ENCODE results near the gene CDO1. TPM values are rescaled to one million over a fixed set of nuclear protein-coding genes. Genes with fewer than 3 reads are reported as not detected.

The CDO1 gene
- total RNA-seq, 4 donors from 2014 or later: 1.2 to 33.9 (median 8.5) TPM

- H3K27ac ChIP-seq: no peak overlapping the region
- no peaks in the 10 kb centered on the region for H3K9me3 ChIP-seq
- no peak overlapping the region for H3K4me3 ChIP-seq
- peaks cover 0 to 5% of the 10 kb centered on the region in 2 donors for H3K4me1 ChIP-seq
- DNase-seq: no peak
- H3K27me3 ChIP-seq: no peaks in the 10 kb centered on the region
- intact Hi-C loops (cut with DNase I; ENCODE audit: low total_unique reads): no loop called here
- TF ChIP-seq CTCF (IDR thresholded peaks at IDR 0.05): no peak
- no peak for TF ChIP-seq POLR2A (IDR thresholded peaks at IDR 0.05)
- no peaks in the 10 kb centered on the region for H3K36me3 ChIP-seq
Observed at GRCh38 chr5:115844321-115844817, 27.9 kb upstream of the CDO1 start.

- no peak overlapping the region for H3K27ac ChIP-seq
- intact Hi-C loops (cut with DNase I; ENCODE audit: low total_unique reads): no loop called here
- TF ChIP-seq POLR2A (IDR thresholded peaks at IDR 0.05) (no peak), CTCF (IDR thresholded peaks at IDR 0.05) (no peak)
- no peaks in the 10 kb centered on the region for H3K36me3 ChIP-seq
- no peaks in the 10 kb centered on the region for H3K27me3 ChIP-seq
- H3K4me3 ChIP-seq: no peak overlapping the region
- no peaks in the 10 kb centered on the region for H3K9me3 ChIP-seq
- DNase-seq: no peak
- H3K4me1 ChIP-seq: peaks cover 0 to 5% of the 10 kb centered on the region in 2 donors
Observed at GRCh38 chr5:115843444-115844130, 27.1 kb upstream of the CDO1 start.

GRCh38 chr5:115842952-115843351 lies 26.5 kb upstream of the CDO1 start:
- TF ChIP-seq POLR2A (IDR thresholded peaks at IDR 0.05) (no peak), CTCF (IDR thresholded peaks at IDR 0.05) (no peak)
- Histone ChIP-seq H3K4me1 (peaks cover 0 to 5% of the 10 kb centered on the region in 2 donors), H3K27ac (peak overlapping the region in 1 of 2 donors; percentile 96), H3K36me3 (no peaks in the 10 kb centered on the region), H3K27me3 (no peaks in the 10 kb centered on the region), H3K4me3 (peak overlapping the region; percentile 88), H3K9me3 (no peaks in the 10 kb centered on the region)
- intact Hi-C loops (cut with DNase I; ENCODE audit: low total_unique reads): no loop called here
- no peak for DNase-seq

GRCh38 chr5:115842089-115842935 lies 25.9 kb upstream of the CDO1 start:
- H3K27me3 ChIP-seq: no peaks in the 10 kb centered on the region
- peak in 1 of 2 donors; percentile 22 for DNase-seq
- H3K27ac ChIP-seq: peak overlapping the region; percentile 94 to 96
- H3K36me3 ChIP-seq: no peaks in the 10 kb centered on the region
- H3K9me3 ChIP-seq: no peaks in the 10 kb centered on the region
- intact Hi-C loops (cut with DNase I; ENCODE audit: low total_unique reads): no loop called here
- TF ChIP-seq POLR2A (IDR thresholded peaks at IDR 0.05) (peak in 1 of 2 donors; percentile 18), CTCF (IDR thresholded peaks at IDR 0.05) (peak in 3 of 4 experiments; percentile 29 to 40 (median 35))
- H3K4me3 ChIP-seq: peak overlapping the region; percentile 88
- H3K4me1 ChIP-seq: peaks cover 0 to 5% of the 10 kb centered on the region in 2 donors
